WTC11 (cell line): ENCODE results near the gene TMEM178B.

Source experiments
- GTF2I ChIP-seq: fragments of 250-450 bp; sonication (Bioruptor Pico); conservative IDR thresholded peaks from 2 replicates; pipeline ENCODE4 v1.4.0; 2021; ENCODE audit warnings: mild to moderate bottlenecking
- JUN ChIP-seq: sonication (generic); formaldehyde crosslinking; IDR thresholded peaks from 2 replicates; pipeline ENCODE4 v1.8.0; 2023; ENCODE audit warnings: mild to moderate bottlenecking, missing genetic modification reagents
- TCF7 ChIP-seq: sonication (generic); formaldehyde crosslinking; IDR thresholded peaks from 2 replicates; pipeline ENCODE4 v1.8.0; 2022; ENCODE audit warnings: mild to moderate bottlenecking, low read depth, missing genetic modification reagents, moderate library complexity
- ZMAT4 ChIP-seq: fragments of 250-450 bp; sonication (Bioruptor Pico); IDR thresholded peaks from 2 replicates; pipeline ENCODE4 v1.9.0; 2021; ENCODE audit warnings: mild to moderate bottlenecking
- ZNF416 ChIP-seq: fragments of 250-450 bp; sonication (Bioruptor Pico); IDR thresholded peaks from 2 replicates; pipeline ENCODE4 v1.9.0; 2021; ENCODE audit warnings: mild to moderate bottlenecking, inconsistent platforms

- TF ChIP-seq ZNF416 (CRISPR knock-in tag) = no peak
- no peak for TF ChIP-seq JUN
- TF ChIP-seq TCF7 (CRISPR knock-in tag) = no peak
- no peak for TF ChIP-seq GTF2I (CRISPR knock-in tag)
- TF ChIP-seq ZMAT4 (CRISPR knock-in tag) = no peak
Observed at GRCh38 chr7:141378405-141378804, 304.5 kb downstream of the TMEM178B start.
